Skin epidermis (tissue), 12 donors: ENCODE results near the gene TNN.

Experiments
- H3K27ac ChIP-seq, 21 experiments: fragments of 200-600 bp; sonication (generic) in 11 of 21; one replicate each; pipeline ENCODE4 v1.5.0; 2020; ENCODE audit warnings: mild to moderate bottlenecking in 3 of 21, inconsistent platforms in 2 of 21, moderate library complexity in 2 of 21
- H3K4me3 ChIP-seq, 7 experiments: fragments of 200-600 bp; sonication (generic) in 2 of 7; one replicate each; pipeline ENCODE4 v1.5.0; 2020; ENCODE audit warnings: inconsistent platforms in 2 of 7, mild to moderate bottlenecking in 2 of 7, moderate library complexity in 1 of 7

TNN gene

GRCh38 chr1:175166746-175167145, 99.1 kb downstream of the TNN start:
- H3K27ac ChIP-seq = no peak overlapping the region

GRCh38 chr1:175167861-175168260, 100.2 kb downstream of the TNN start:
- Histone ChIP-seq H3K27ac (no peak overlapping the region), H3K4me3 (no peak overlapping the region)

More at GRCh38 chr1:175166746-175167145, 99.1 kb downstream of the TNN start:
- H3K4me3 ChIP-seq = no peak overlapping the region

- peak overlapping the region in 1 of 21 experiments; percentile 2 for H3K27ac ChIP-seq
- no peak overlapping the region for H3K4me3 ChIP-seq
Observed at GRCh38 chr1:175168782-175169181, 101.1 kb downstream of the TNN start.

GRCh38 chr1:175169286-175170018, 101.8 kb downstream of the TNN start:
- peak overlapping the region in 2 of 21 experiments; percentile 0 to 43 for H3K27ac ChIP-seq
- no peak overlapping the region for H3K4me3 ChIP-seq

GRCh38 chr1:175171036-175171913, 103.6 kb downstream of the TNN start:
- Histone ChIP-seq H3K4me3 (no peak overlapping the region), H3K27ac (peak overlapping the region in 1 of 21 experiments; percentile 21)

- Histone ChIP-seq H3K4me3 (no peak overlapping the region), H3K27ac (no peak overlapping the region)
Observed at GRCh38 chr1:175172503-175172902, 104.9 kb downstream of the TNN start.

- H3K27ac ChIP-seq = no peak overlapping the region
- no peak overlapping the region for H3K4me3 ChIP-seq
Observed at GRCh38 chr1:175173531-175173930, 105.9 kb downstream of the TNN start.

- H3K27ac ChIP-seq = no peak overlapping the region
- no peak overlapping the region for H3K4me3 ChIP-seq
Observed at GRCh38 chr1:175174309-175175102, 106.9 kb downstream of the TNN start.

- H3K27ac ChIP-seq = no peak overlapping the region
Observed at GRCh38 chr1:175176246-175176645, 108.6 kb downstream of the TNN start.

GRCh38 chr1:175178056-175178455, 110.4 kb downstream of the TNN start:
- no peak overlapping the region for H3K27ac ChIP-seq
- no peak overlapping the region for H3K4me3 ChIP-seq

More at GRCh38 chr1:175176246-175176645, 108.6 kb downstream of the TNN start:
- no peak overlapping the region for H3K4me3 ChIP-seq

- Histone ChIP-seq H3K27ac (no peak overlapping the region), H3K4me3 (no peak overlapping the region)
Observed at GRCh38 chr1:175178456-175178855, 110.8 kb downstream of the TNN start.

GRCh38 chr1:175179837-175180590, 112.4 kb downstream of the TNN start:
- H3K27ac ChIP-seq = peak overlapping the region in 1 of 21 experiments; percentile 9
- H3K4me3 ChIP-seq = no peak overlapping the region

GRCh38 chr1:175182201-175182746, 114.6 kb downstream of the TNN start:
- Histone ChIP-seq H3K27ac (no peak overlapping the region), H3K4me3 (no peak overlapping the region)

- Histone ChIP-seq H3K27ac (peak overlapping the region in 1 of 21 experiments; percentile 11), H3K4me3 (no peak overlapping the region)
Observed at GRCh38 chr1:175183586-175183985, 116.0 kb downstream of the TNN start.

- Histone ChIP-seq H3K4me3 (no peak overlapping the region), H3K27ac (no peak overlapping the region)
Observed at GRCh38 chr1:175185903-175186302, 118.3 kb downstream of the TNN start.

GRCh38 chr1:175186433-175187160, 119.0 kb downstream of the TNN start:
- H3K27ac ChIP-seq = peak overlapping the region in 2 of 21 experiments; percentile 2 to 8
- no peak overlapping the region for H3K4me3 ChIP-seq

GRCh38 chr1:175188936-175189335, 121.3 kb downstream of the TNN start:
- peak overlapping the region in 16 of 21 experiments; percentile 17 to 94 (median 54) for H3K27ac ChIP-seq
- peak overlapping the region in 1 of 7 experiments; percentile 68 for H3K4me3 ChIP-seq

GRCh38 chr1:175191659-175192058, 124.0 kb downstream of the TNN start:
- H3K4me3 ChIP-seq = peak overlapping the region; percentile 44 to 74 (median 64)
- H3K27ac ChIP-seq = peak overlapping the region in 20 of 21 experiments; percentile 75 to 94 (median 84)
